ENCODE measurements around the gene DOLPP1. TPM values are rescaled to one million over a fixed set of nuclear protein-coding genes. Genes with fewer than 3 reads are reported as not detected.

DOLPP1 gene
- total RNA-seq, 1 experiment from 2014 or later = 32.7 TPM

GRCh38 chr9:129128689-129129088, 47.8 kb downstream of the DOLPP1 start:
- POLR2A ChIA-PET = no interaction called here
- peak overlapping the region; percentile 90; the same call in 1 of the 2 replicates for H3K27ac Mint-ChIP-seq

More at GRCh38 chr9:129128689-129129088, 47.8 kb downstream of the DOLPP1 start:
- CTCF ChIA-PET = interaction anchor here (3.5 kb wide), 1 partner anchor 14 kb away, joined by 30 read pairs; no protein-coding TSS in a partner anchor
- Mint-ChIP-seq H3K4me3 (no peak overlapping the region), H3K36me3 (peaks cover 45% of the 10 kb centered on the region), H3K27me3 (ENCODE audit: low read depth) (no peaks in the 10 kb centered on the region), H3K9me3 (0 out of 2 replicates have a peak, but pooled peaks cover 4% of the 10 kb centered on the region), H3K4me1 (peaks cover 31% of the 10 kb centered on the region)
- no peak for ATAC-seq
- no peak for DNase-seq (ENCODE audit: low spot score)
- TF ChIP-seq MXD4 (CRISPR knock-in tag; IDR thresholded peaks at IDR 0.05; ENCODE audit: borderline replicate concordance) = no peak
- TF ChIP-seq JUN (CRISPR knock-in tag; IDR thresholded peaks at IDR 0.05) = no peak
- TF ChIP-seq USF2 (CRISPR knock-in tag; IDR thresholded peaks at IDR 0.05) = no peak
- no peak for TF ChIP-seq SOX15 (CRISPR knock-in tag; IDR thresholded peaks at IDR 0.05)
- TF ChIP-seq NR2C2 (CRISPR knock-in tag; IDR thresholded peaks at IDR 0.05) = no peak
- TF ChIP-seq ATF6 (CRISPR knock-in tag; IDR thresholded peaks at IDR 0.05) = no peak
- TF ChIP-seq ATF2 (CRISPR knock-in tag; IDR thresholded peaks at IDR 0.05; ENCODE audit: borderline replicate concordance, low read depth) = no peak
- TF ChIP-seq ZBTB21 (CRISPR knock-in tag; IDR thresholded peaks at IDR 0.05; ENCODE audit: borderline replicate concordance) = no peak
- no peak for TF ChIP-seq ZNF317 (CRISPR knock-in tag; IDR thresholded peaks at IDR 0.05; ENCODE audit: borderline replicate concordance, low read depth)
- TF ChIP-seq CDX4 (CRISPR knock-in tag; IDR thresholded peaks at IDR 0.05; ENCODE audit: borderline replicate concordance) = no peak
- TF ChIP-seq AR (CRISPR knock-in tag; IDR thresholded peaks at IDR 0.05) = no peak
- TF ChIP-seq ZNF396 (CRISPR knock-in tag; IDR thresholded peaks at IDR 0.05; ENCODE audit: borderline replicate concordance) = no peak
- TF ChIP-seq E2F4 (CRISPR knock-in tag; IDR thresholded peaks at IDR 0.05; ENCODE audit: borderline replicate concordance, low read depth) = no peak
- TF ChIP-seq JAZF1 (CRISPR knock-in tag; IDR thresholded peaks at IDR 0.05) = no peak
- no peak for TF ChIP-seq SMAD4 (CRISPR knock-in tag; IDR thresholded peaks at IDR 0.05)
- no peak for TF ChIP-seq CBFB (CRISPR knock-in tag; IDR thresholded peaks at IDR 0.05; ENCODE audit: low read depth)
- TF ChIP-seq FOXP4 (CRISPR knock-in tag; IDR thresholded peaks at IDR 0.05) = no peak
- TF ChIP-seq ZMAT4 (CRISPR knock-in tag; IDR thresholded peaks at IDR 0.05) = no peak
- no peak for TF ChIP-seq CTCF (IDR thresholded peaks at IDR 0.05)

Data from WTC11 (cell line).